Heart left ventricle (tissue), 16 donors: ENCODE data around the gene KREMEN1. TPM values are rescaled to one million over a fixed set of nuclear protein-coding genes. Genes with fewer than 3 reads are reported as not detected.

ENCODE experiments used
- ATAC-seq, 4 donors: fragments of 200-7000 bp; cut with Tn5 transposase; one replicate each; pipeline ENCODE4 v1.9.1; 2020 to 2022; ENCODE audit warnings: moderate library complexity in 4 of 4, mild to moderate bottlenecking in 3 of 4, moderate number of reproducible peaks in 1 of 4
- DNase-seq, 5 donors: peaks; one replicate each; pipeline ENCODE4 v3.0.0-alpha.2; 2020
- H3K27ac ChIP-seq, 12 donors: fragments of 200-600 bp; sonication (generic) in 4 of 12; one replicate each; pipeline versions ENCODE4 v1.5.0 to v1.8.0; 2016 to 2022; ENCODE audit warnings: mild to moderate bottlenecking in 2 of 12
- H3K27me3 ChIP-seq, 9 donors: fragments of 200-600 bp; sonication (generic) in 2 of 9; one replicate each; pipeline versions ENCODE4 v1.5.1 to v1.8.0; 2016 to 2022; ENCODE audit warnings: mild to moderate bottlenecking in 3 of 9
- H3K36me3 ChIP-seq, 9 donors: fragments of 200-600 bp; sonication (generic) in 2 of 9; one replicate each; pipeline versions ENCODE4 v1.5.0 to v1.8.0; 2018 to 2022; ENCODE audit warnings: mild to moderate bottlenecking in 2 of 9
- H3K4me1 ChIP-seq, 12 donors: fragments of 200-600 bp; sonication (generic) in 4 of 12; one replicate each; pipeline versions ENCODE4 v1.5.0 to v1.8.0; 2016 to 2022; ENCODE audit warnings: mild to moderate bottlenecking in 3 of 12
- H3K4me3 ChIP-seq, 12 donors: fragments of 200-600 bp; sonication (generic) in 4 of 12; one replicate each; pipeline versions ENCODE4 v1.5.0 to v1.8.0; 2017 to 2022; ENCODE audit warnings: mild to moderate bottlenecking in 9 of 12, moderate library complexity in 4 of 12
- H3K9me3 ChIP-seq, 12 donors: fragments of 200-600 bp; sonication (generic) in 4 of 12; one replicate each; pipeline versions ENCODE4 v1.5.0 to v1.8.0; 2016 to 2022; ENCODE audit warnings: mild to moderate bottlenecking in 1 of 12
- CTCF ChIP-seq, 12 donors: fragments of 200-600 bp; sonication (generic) in 4 of 12; IDR thresholded peaks; one replicate each; pipeline versions ENCODE4 v1.5.0 to v1.8.0; 2018 to 2022; ENCODE audit warnings: antibody characterized with exemption in 12 of 12, mild to moderate bottlenecking in 5 of 12
- POLR2A ChIP-seq, 2 donors: fragments of 450-650 bp; IDR thresholded peaks; one replicate each; pipeline ENCODE4 v1.6.1; 2017; ENCODE audit warnings: antibody characterized with exemption in 2 of 2, mild to moderate bottlenecking in 2 of 2, moderate library complexity in 2 of 2
- WGBS, 4 donors: extraction: QIAGEN DNeasy Blood & Tissue Kit in 2 of 4; methylation state at CpG; one replicate each; pipeline versions ENCODE4 v1.1.5 to v1.1.7; 2013 to 2018; 5-methylcytosine and 5-hydroxymethylcytosine counted together
- intact Hi-C, 10 donors: fragments of 100-400 bp; cut with DNase I; formaldehyde crosslinking; loops; one replicate each; pipeline versions ENCODE4 v1.11.1 to v1.14.2; 2022
- polyA plus RNA-seq, 2 donors: library from polyadenylated mRNA; stranded (reverse); fragments of 200-250 nt; gene quantifications; one replicate each; pipeline ENCODE4 v1.2.3, GENCODE V29; 2013
- total RNA-seq, 9 donors: library from RNA; depleted of rRNA in 2 of 9; stranded (reverse); fragments of >200 nt in 2 of 9; fragmentation: NEBNext Ultra II Directional in 3 of 9; extraction: Animal tissue kit (Norgen Biotek cat#: 25700) in 3 of 9; gene quantifications; one replicate each; pipeline versions ENCODE4 v1.1.0 to v1.2.4, GENCODE V29; 2016 to 2023
- donor health status: ischemic (EF 13 %, LVEDD 7.1; RV severe dilation, severe dysfunction).
- donor health status: healthy with polysubstance abuse.
- donor health status: DM: no; HTN: yes; CAD: no.
- donor health status: DM: no; HTN: no; CAD: no.
- donor health status: ischemic (EF 25% LVEDD 6.9; RV normal size, moderate dysfunction).
- donor health status: ischemic (EF 25% LVEDD 5.7; RV mildly dilated, moderate dysfunction).
- donor health status: healthy.
- donor health status: DM: yes; HTN: yes; CAD: no.
- donor health status: ischemic (EF 35%, LVEDD 5.7; RV mildly dilated, moderate dysfunction).
- donor health status: nonischemic (EF 11% LVEDD 7.7; RV severe dilation, severe dysfunction).
- donor health status: DM: yes; HTN: yes; CAD: no.
- donor health status: PGD.
- donor health status: ischemic (EF 29% LVEDD 5.4; RV normal size, mild dysfunction).
- donor health status: nonischemic (EF 23%, LVEDD 6.1; RV moderate dilation, normal function).

KREMEN1 gene
- total and polyA plus RNA-seq, 11 donors: 24.3 to 67.8 (median 36.4) TPM

DNA sequence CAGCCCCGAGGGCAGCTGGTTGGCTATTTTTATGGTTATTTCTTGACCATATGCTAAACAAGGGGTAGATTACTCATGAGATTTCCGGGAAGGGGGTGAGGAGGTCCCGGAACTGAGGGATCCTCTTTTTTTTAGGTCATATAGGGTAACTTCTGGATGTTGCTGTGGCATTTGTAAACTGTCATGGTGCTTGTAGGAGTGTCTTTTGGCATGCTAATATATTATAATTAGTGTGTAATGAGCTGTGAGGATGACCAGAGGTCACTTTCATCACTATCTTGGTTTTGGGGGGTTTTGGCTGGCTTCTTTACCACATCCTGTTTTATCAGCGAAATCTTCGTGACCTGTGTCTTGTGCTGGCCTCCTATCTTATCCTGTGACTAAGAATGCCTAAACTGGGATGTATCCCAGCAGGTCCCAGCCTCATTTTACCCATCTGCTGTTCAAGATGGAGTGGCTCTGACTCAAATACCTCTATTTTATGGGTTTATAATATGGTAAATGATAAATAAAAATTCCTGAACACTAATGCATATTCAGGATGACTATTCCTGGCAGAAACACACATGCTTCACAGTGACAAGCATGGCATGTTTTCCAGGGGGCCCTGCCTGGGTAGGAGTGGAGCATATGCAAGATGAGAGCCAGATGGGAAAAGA lies 11.2 kb downstream of the KREMEN1 start:
- TF ChIP-seq CTCF (IDR thresholded peaks at IDR 0.05) (no peak), POLR2A (IDR thresholded peaks at IDR 0.05) (no peak)
- Histone ChIP-seq H3K4me3 (no peak overlapping the region), H3K27ac (peak overlapping the region in 1 of 12 donors; percentile 35), H3K36me3 (no peaks in the 10 kb centered on the region), H3K27me3 (no peaks in the 10 kb centered on the region), H3K4me1 (peaks cover 0 to 57% (median 27%) of the 10 kb centered on the region in 12 donors), H3K9me3 (no peaks in the 10 kb centered on the region)
- intact Hi-C loops: no loop called here
- 51 to 63% (median 59%) methylated on average over 5 of the region's 5 CpGs for WGBS, 4 donors
- DNase-seq (no peak), ATAC-seq (no peak)

GRCh38 chr22:29087012-29087411 lies 14.2 kb downstream of the KREMEN1 start:
- no peaks in the 10 kb centered on the region for H3K27me3 ChIP-seq
- TF ChIP-seq POLR2A (IDR thresholded peaks at IDR 0.05): no peak
- no peak for TF ChIP-seq CTCF (IDR thresholded peaks at IDR 0.05)
- intact Hi-C loops: no loop called here
- H3K9me3 ChIP-seq: no peaks in the 10 kb centered on the region
- H3K27ac ChIP-seq: no peak overlapping the region
- H3K4me3 ChIP-seq: no peak overlapping the region
- H3K36me3 ChIP-seq: no peaks in the 10 kb centered on the region
- no peak for DNase-seq
- 93 to 95% (median 94%) methylated on average over 2 of the region's 2 CpGs for WGBS, 4 donors
- no peak for ATAC-seq
- H3K4me1 ChIP-seq: peaks cover 0 to 47% (median 16%) of the 10 kb centered on the region in 12 donors

GRCh38 chr22:29088809-29089208 lies 16.0 kb downstream of the KREMEN1 start:
- H3K9me3 ChIP-seq: no peaks in the 10 kb centered on the region
- H3K4me3 ChIP-seq: no peak overlapping the region
- 95 to 98% (median 96%) methylated on average over 3 of the region's 3 CpGs for WGBS, 4 donors
- intact Hi-C loops: no loop called here
- peaks cover 0 to 49% (median 20%) of the 10 kb centered on the region in 12 donors for H3K4me1 ChIP-seq
- ATAC-seq (no peak), DNase-seq (no peak)
- no peaks in the 10 kb centered on the region for H3K27me3 ChIP-seq
- H3K27ac ChIP-seq: no peak overlapping the region
- no peaks in the 10 kb centered on the region for H3K36me3 ChIP-seq
- TF ChIP-seq CTCF (IDR thresholded peaks at IDR 0.05): no peak
- no peak for TF ChIP-seq POLR2A (IDR thresholded peaks at IDR 0.05)

DNA sequence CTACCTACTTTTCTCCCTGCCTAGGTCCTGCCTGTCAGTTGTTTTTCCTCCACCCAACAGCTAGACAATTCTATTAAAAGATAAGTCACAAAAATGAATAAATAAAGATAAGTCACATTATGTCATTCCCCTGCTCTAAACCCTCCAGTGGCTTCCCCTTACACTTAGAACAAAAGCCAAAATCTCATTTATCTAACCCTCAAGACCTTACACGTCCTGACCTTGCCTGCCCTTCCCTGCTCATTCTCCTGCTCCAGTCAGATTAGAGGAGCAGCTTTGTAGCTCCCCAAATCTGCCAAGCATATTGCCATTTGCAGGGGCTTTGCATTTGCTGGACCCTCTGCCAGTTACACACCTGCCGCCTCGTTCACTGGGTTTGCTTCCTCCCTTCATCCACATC lies 16.7 kb downstream of the KREMEN1 start:
- Histone ChIP-seq H3K9me3 (no peaks in the 10 kb centered on the region), H3K27ac (no peak overlapping the region), H3K27me3 (no peaks in the 10 kb centered on the region), H3K36me3 (no peaks in the 10 kb centered on the region), H3K4me3 (no peak overlapping the region), H3K4me1 (peaks cover 0 to 43% (median 22%) of the 10 kb centered on the region in 12 donors)
- WGBS, 4 donors: 61 to 71% (median 64%) methylated on average over 3 of the region's 3 CpGs
- TF ChIP-seq CTCF (IDR thresholded peaks at IDR 0.05) (no peak), POLR2A (IDR thresholded peaks at IDR 0.05) (no peak)
- ATAC-seq (no peak), DNase-seq (no peak)
- intact Hi-C loops: no loop called here
